ENCODE measurements around the gene ELF2.
"Not testable (repeated sequence)": the region's sequence is repeated elsewhere in the genome, so short reads cannot be mapped to it uniquely, and the experiment has no call there.

Gene ELF2

GRCh38 chr4:139202991-139203390 is 26.0 kb upstream of the ELF2 start:
- Mint-ChIP-seq H3K4me3 (no peak overlapping the region), H3K27me3 (ENCODE audit: low read depth) (peaks cover 32% of the 10 kb centered on the region), H3K4me1 (ENCODE audit: low read depth) (peaks cover 2% of the 10 kb centered on the region), H3K9me3 (no peaks in the 10 kb centered on the region), H3K27ac (no peak overlapping the region), H3K36me3 (ENCODE audit: low read depth) (no peaks in the 10 kb centered on the region)
- no peak for DNase-seq (ENCODE audit: low spot score)

- no peaks in the 10 kb centered on the region for H3K9me3 Mint-ChIP-seq
- H3K27me3 Mint-ChIP-seq (ENCODE audit: low read depth) = peaks cover 40% of the 10 kb centered on the region
- H3K4me3 Mint-ChIP-seq = no peak overlapping the region
- no peak for DNase-seq (ENCODE audit: low spot score)
- H3K4me1 Mint-ChIP-seq (ENCODE audit: low read depth) = no peaks in the 10 kb centered on the region
- H3K27ac Mint-ChIP-seq = no peak overlapping the region
- no peaks in the 10 kb centered on the region for H3K36me3 Mint-ChIP-seq (ENCODE audit: low read depth)
These were observed 23.5 kb upstream of the ELF2 start for GRCh38 chr4:139200506-139200905.

- H3K27ac Mint-ChIP-seq = no peak overlapping the region
These were observed 23.1 kb upstream of the ELF2 start for GRCh38 chr4:139200102-139200501.

GRCh38 chr4:139197214-139197613 is 20.2 kb upstream of the ELF2 start:
- not testable (repeated sequence) for H3K9me3 Mint-ChIP-seq; H3K4me3 Mint-ChIP-seq; DNase-seq (ENCODE audit: low spot score); H3K4me1 Mint-ChIP-seq (ENCODE audit: low read depth); H3K27ac Mint-ChIP-seq; H3K36me3 Mint-ChIP-seq (ENCODE audit: low read depth)
- peaks cover 40% of the 10 kb centered on the region for H3K27me3 Mint-ChIP-seq (ENCODE audit: low read depth)

More at GRCh38 chr4:139200102-139200501, 23.1 kb upstream of the ELF2 start:
- Mint-ChIP-seq H3K36me3 (ENCODE audit: low read depth) (no peaks in the 10 kb centered on the region), H3K9me3 (no peaks in the 10 kb centered on the region), H3K4me3 (no peak overlapping the region), H3K27me3 (ENCODE audit: low read depth) (peaks cover 40% of the 10 kb centered on the region), H3K4me1 (ENCODE audit: low read depth) (no peaks in the 10 kb centered on the region)
- no peak for DNase-seq (ENCODE audit: low spot score)

GRCh38 chr4:139196462-139196861 is 19.4 kb upstream of the ELF2 start:
- no peak overlapping the region for H3K4me3 Mint-ChIP-seq
- H3K4me1 Mint-ChIP-seq (ENCODE audit: low read depth) = no peaks in the 10 kb centered on the region
- H3K27ac Mint-ChIP-seq = no peak overlapping the region
- H3K27me3 Mint-ChIP-seq (ENCODE audit: low read depth) = peaks cover 36% of the 10 kb centered on the region
- H3K9me3 Mint-ChIP-seq = no peaks in the 10 kb centered on the region
- no peak for DNase-seq (ENCODE audit: low spot score)
- H3K36me3 Mint-ChIP-seq (ENCODE audit: low read depth) = no peaks in the 10 kb centered on the region

GRCh38 chr4:139191373-139191772 is 14.4 kb upstream of the ELF2 start:
- Mint-ChIP-seq H3K9me3 (no peaks in the 10 kb centered on the region), H3K4me3 (no peak overlapping the region), H3K27me3 (ENCODE audit: low read depth) (peaks cover 6% of the 10 kb centered on the region), H3K4me1 (ENCODE audit: low read depth) (no peaks in the 10 kb centered on the region), H3K27ac (no peak overlapping the region), H3K36me3 (ENCODE audit: low read depth) (no peaks in the 10 kb centered on the region)
- no peak for DNase-seq (ENCODE audit: low spot score)

GRCh38 chr4:139189972-139190371 is 13.0 kb upstream of the ELF2 start:
- no peak for DNase-seq (ENCODE audit: low spot score)
- H3K27ac Mint-ChIP-seq = no peak overlapping the region
- no peak overlapping the region for H3K4me3 Mint-ChIP-seq
- H3K9me3 Mint-ChIP-seq = no peaks in the 10 kb centered on the region
- H3K27me3 Mint-ChIP-seq (ENCODE audit: low read depth) = no peaks in the 10 kb centered on the region
- H3K4me1 Mint-ChIP-seq (ENCODE audit: low read depth) = no peaks in the 10 kb centered on the region
- H3K36me3 Mint-ChIP-seq (ENCODE audit: low read depth) = no peaks in the 10 kb centered on the region

- Mint-ChIP-seq H3K4me3 (no peak overlapping the region), H3K4me1 (ENCODE audit: low read depth) (no peaks in the 10 kb centered on the region), H3K27me3 (ENCODE audit: low read depth) (no peaks in the 10 kb centered on the region), H3K27ac (no peak overlapping the region), H3K36me3 (ENCODE audit: low read depth) (no peaks in the 10 kb centered on the region), H3K9me3 (no peaks in the 10 kb centered on the region)
- no peak for DNase-seq (ENCODE audit: low spot score)
These were observed 12.4 kb upstream of the ELF2 start for GRCh38 chr4:139189417-139189749.

GRCh38 chr4:139188648-139189416 is 11.8 kb upstream of the ELF2 start:
- Mint-ChIP-seq H3K27ac (no peak overlapping the region), H3K27me3 (ENCODE audit: low read depth) (peaks cover 3% of the 10 kb centered on the region)

GRCh38 chr4:139184129-139184528 is 7.1 kb upstream of the ELF2 start:
- H3K9me3 Mint-ChIP-seq = no peaks in the 10 kb centered on the region
- H3K27me3 Mint-ChIP-seq (ENCODE audit: low read depth) = peaks cover 16% of the 10 kb centered on the region
- H3K27ac Mint-ChIP-seq = no peak overlapping the region
- H3K4me3 Mint-ChIP-seq = no peak overlapping the region
- no peak for DNase-seq (ENCODE audit: low spot score)
- no peaks in the 10 kb centered on the region for H3K4me1 Mint-ChIP-seq (ENCODE audit: low read depth)
- H3K36me3 Mint-ChIP-seq (ENCODE audit: low read depth) = no peaks in the 10 kb centered on the region

More at GRCh38 chr4:139188648-139189416, 11.8 kb upstream of the ELF2 start:
- H3K9me3 Mint-ChIP-seq = no peaks in the 10 kb centered on the region
- H3K4me1 Mint-ChIP-seq (ENCODE audit: low read depth) = no peaks in the 10 kb centered on the region
- DNase-seq (ENCODE audit: low spot score) = no peak
- H3K36me3 Mint-ChIP-seq (ENCODE audit: low read depth) = no peaks in the 10 kb centered on the region
- no peak overlapping the region for H3K4me3 Mint-ChIP-seq

GRCh38 chr4:139177869-139178619 is 1.0 kb upstream of the ELF2 start:
- Mint-ChIP-seq H3K9me3 (no peaks in the 10 kb centered on the region), H3K36me3 (ENCODE audit: low read depth) (peaks cover 2% of the 10 kb centered on the region), H3K4me3 (peak overlapping the region; percentile 88), H3K27ac (peak overlapping the region; percentile 97), H3K4me1 (ENCODE audit: low read depth) (peaks cover 26% of the 10 kb centered on the region), H3K27me3 (ENCODE audit: low read depth) (peaks cover 32% of the 10 kb centered on the region)
- peak; percentile 98 for DNase-seq (ENCODE audit: low spot score)

GRCh38 chr4:139176302-139177048 is 543 bp downstream of the ELF2 start:
- Mint-ChIP-seq H3K4me1 (ENCODE audit: low read depth) (peaks cover 33% of the 10 kb centered on the region), H3K27me3 (ENCODE audit: low read depth) (peaks cover 26% of the 10 kb centered on the region), H3K36me3 (ENCODE audit: low read depth) (peaks cover 2% of the 10 kb centered on the region), H3K4me3 (peak overlapping the region; percentile 93), H3K27ac (peak overlapping the region; percentile 73), H3K9me3 (no peaks in the 10 kb centered on the region)
- DNase-seq (ENCODE audit: low spot score) = peak; percentile 78

GRCh38 chr4:139175646-139176301 is 1.2 kb downstream of the ELF2 start:
- Mint-ChIP-seq H3K27ac (peak overlapping the region; percentile 52), H3K9me3 (no peaks in the 10 kb centered on the region), H3K4me3 (peak overlapping the region; percentile 93), H3K27me3 (ENCODE audit: low read depth) (peaks cover 24% of the 10 kb centered on the region), H3K4me1 (ENCODE audit: low read depth) (peaks cover 33% of the 10 kb centered on the region), H3K36me3 (ENCODE audit: low read depth) (peaks cover 2% of the 10 kb centered on the region)
- DNase-seq (ENCODE audit: low spot score) = no peak

Data from T-helper 2 cell treated with Interferon-gamma antibody and Interleukin-4, amounts not matched to agents 5 μg/mL and 100 μg/mL, for 36 hours (primary cell).